Testis (tissue), 3 donors: ENCODE data around the gene PCSK2. TPM values are rescaled to one million over a fixed set of nuclear protein-coding genes. Genes with fewer than 3 reads are reported as not detected.

Experiments used
- DNase-seq: peaks from one replicate; pipeline ENCODE4 v3.0.0-alpha.2; 2019
- H3K27ac ChIP-seq, 2 donors: fragments of 200-600 bp; sonication (generic); one replicate each; pipeline ENCODE4 v1.5.1; 2019
- H3K27me3 ChIP-seq: fragments of 200-600 bp; sonication (generic); one replicate; pipeline ENCODE4 v1.5.1; 2019
- H3K36me3 ChIP-seq: fragments of 200-600 bp; sonication (generic); one replicate; pipeline ENCODE4 v1.5.1; 2017; ENCODE audit warnings: low read depth; ENCODE audit errors: missing control alignments
- H3K4me1 ChIP-seq: fragments of 200-600 bp; sonication (generic); one replicate; pipeline ENCODE4 v1.5.1; 2019
- H3K4me3 ChIP-seq, 2 donors: fragments of 200-600 bp; sonication (generic); one replicate each; pipeline ENCODE4 v1.5.1; 2017 to 2019
- H3K9me3 ChIP-seq: fragments of 200-600 bp; sonication (generic); one replicate; pipeline ENCODE4 v1.5.1; 2017
- POLR2A ChIP-seq: fragments of 450-650 bp; IDR thresholded peaks from one replicate; pipeline ENCODE4 v1.6.1; 2017; ENCODE audit warnings: antibody characterized with exemption, mild to moderate bottlenecking, moderate library complexity
- WGBS, 2 donors: methylation state at CpG; one replicate each; pipeline ENCODE4 v1.1.5; 2018; 5-methylcytosine and 5-hydroxymethylcytosine counted together
- intact Hi-C: fragments of 100-400 bp; cut with DNase I; formaldehyde crosslinking; loops from one replicate; pipeline ENCODE4 v1.15.1; 2023; ENCODE audit warnings: low total_unique reads
- polyA plus RNA-seq: library from polyadenylated mRNA; stranded (reverse); fragments of 350-450 nt; fragmentation: Illumina TruSeq; extraction: RNeasy Lipid Tissue Mini Kit (QIAGEN cat#74804); gene quantifications from one replicate; pipeline ENCODE4 v1.2.3, GENCODE V29; 2014; ENCODE audit warnings: low read depth, low replicate concordance; ENCODE audit not compliant: insufficient read depth
- total RNA-seq, 2 donors: library from RNA; depleted of rRNA; stranded (reverse); fragments of >200 nt; gene quantifications; one replicate each; pipeline ENCODE4 v1.2.3, GENCODE V29; 2016
- TF ChIP-seq, protein P1 (sequence below), 3 experiments: fragments of 450-650 bp in 2 of 3; fragments of 200-600 bp in 1 of 3; sonication (generic) in 1 of 3; IDR thresholded peaks; one replicate each; pipeline ENCODE4 v1.5.1; 2016 to 2019; ENCODE audit warnings: antibody characterized with exemption in 3 of 3, mild to moderate bottlenecking in 2 of 3, moderate library complexity in 1 of 3

PCSK2 gene
- total and polyA plus RNA-seq, 3 donors from 2014 or later, result 5.1 to 40.5 (median 11.7) TPM

DNA sequence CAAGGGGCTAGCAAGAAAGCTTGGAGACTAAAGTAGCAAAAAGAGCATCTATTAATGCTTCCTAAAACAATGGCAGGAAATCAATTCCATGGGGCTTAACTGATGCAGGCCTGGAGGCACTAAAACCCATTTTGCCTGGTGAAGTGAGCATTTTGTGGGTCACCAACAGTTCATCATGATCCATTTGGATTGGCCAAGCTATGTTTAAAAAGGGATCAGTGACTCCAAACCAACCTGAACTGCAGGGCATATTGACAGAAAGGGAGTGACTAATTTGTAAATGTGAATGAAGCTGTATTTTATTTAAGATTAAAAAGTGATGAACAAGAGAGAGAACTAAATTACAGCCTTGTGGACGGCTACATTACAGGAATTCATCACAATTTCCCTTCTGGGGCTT is 132.0 kb downstream of the PCSK2 start:
- no peaks in the 10 kb centered on the region for H3K9me3 ChIP-seq
- H3K4me3 ChIP-seq, result no peak overlapping the region
- WGBS, 2 donors, result 74 to 95% methylated on average over 1 of the region's 1 CpG
- H3K4me1 ChIP-seq, result no peaks in the 10 kb centered on the region
- no peaks in the 10 kb centered on the region for H3K27me3 ChIP-seq
- H3K36me3 ChIP-seq, result no peaks in the 10 kb centered on the region
- intact Hi-C loops, result no loop called here
- TF ChIP-seq POLR2A, result no peak
- TF ChIP-seq, protein P1, sequence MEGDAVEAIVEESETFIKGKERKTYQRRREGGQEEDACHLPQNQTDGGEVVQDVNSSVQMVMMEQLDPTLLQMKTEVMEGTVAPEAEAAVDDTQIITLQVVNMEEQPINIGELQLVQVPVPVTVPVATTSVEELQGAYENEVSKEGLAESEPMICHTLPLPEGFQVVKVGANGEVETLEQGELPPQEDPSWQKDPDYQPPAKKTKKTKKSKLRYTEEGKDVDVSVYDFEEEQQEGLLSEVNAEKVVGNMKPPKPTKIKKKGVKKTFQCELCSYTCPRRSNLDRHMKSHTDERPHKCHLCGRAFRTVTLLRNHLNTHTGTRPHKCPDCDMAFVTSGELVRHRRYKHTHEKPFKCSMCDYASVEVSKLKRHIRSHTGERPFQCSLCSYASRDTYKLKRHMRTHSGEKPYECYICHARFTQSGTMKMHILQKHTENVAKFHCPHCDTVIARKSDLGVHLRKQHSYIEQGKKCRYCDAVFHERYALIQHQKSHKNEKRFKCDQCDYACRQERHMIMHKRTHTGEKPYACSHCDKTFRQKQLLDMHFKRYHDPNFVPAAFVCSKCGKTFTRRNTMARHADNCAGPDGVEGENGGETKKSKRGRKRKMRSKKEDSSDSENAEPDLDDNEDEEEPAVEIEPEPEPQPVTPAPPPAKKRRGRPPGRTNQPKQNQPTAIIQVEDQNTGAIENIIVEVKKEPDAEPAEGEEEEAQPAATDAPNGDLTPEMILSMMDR (IDR thresholded peaks at IDR 0.05), result no peak
- no peak overlapping the region for H3K27ac ChIP-seq
- DNase-seq, result no peak

DNA sequence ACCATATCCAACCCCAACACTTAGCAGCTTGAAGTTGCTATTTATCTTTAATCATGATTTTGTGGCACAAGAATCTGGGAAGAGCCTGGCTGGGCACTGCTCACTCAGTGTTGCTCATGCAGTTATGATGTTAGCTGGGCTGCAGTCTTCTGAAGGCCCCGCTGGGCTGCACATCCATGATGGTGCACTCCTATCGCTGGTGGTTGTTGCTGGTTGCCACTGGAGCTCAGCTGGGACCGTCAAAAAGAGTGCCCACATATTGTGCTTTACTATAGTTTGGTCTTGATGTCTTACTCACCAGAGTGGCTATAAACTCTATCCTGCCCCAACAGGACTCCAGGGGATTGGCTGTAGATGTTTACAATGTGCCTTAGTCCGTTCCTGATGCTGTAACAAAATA is 137.8 kb downstream of the PCSK2 start:
- WGBS, 2 donors, result 88 to 91% methylated on average over 4 of the region's 4 CpGs
- H3K27me3 ChIP-seq, result no peaks in the 10 kb centered on the region

DNA sequence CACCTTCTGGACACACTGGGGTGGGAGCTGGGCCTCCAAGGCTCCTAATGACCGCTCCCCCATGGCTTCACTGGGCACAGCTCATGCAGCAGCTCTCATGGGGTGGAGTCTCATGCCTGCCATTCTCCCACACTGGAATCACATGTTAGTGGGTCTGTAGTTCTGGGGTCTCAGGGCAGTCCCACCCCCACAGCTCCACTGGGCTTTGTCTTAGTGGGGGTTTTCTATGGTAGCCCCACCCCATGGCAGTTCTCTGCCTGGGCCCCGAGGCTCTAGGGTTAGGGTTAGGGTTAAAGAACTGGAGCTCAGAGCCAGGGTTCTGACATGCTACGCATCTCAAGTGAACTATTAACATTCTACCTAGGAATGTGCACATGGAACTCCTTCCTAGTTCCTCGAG is 139.0 kb downstream of the PCSK2 start:
- Histone ChIP-seq H3K27ac (no peak overlapping the region), H3K4me1 (no peaks in the 10 kb centered on the region), H3K4me3 (no peak overlapping the region), H3K27me3 (no peaks in the 10 kb centered on the region), H3K9me3 (no peaks in the 10 kb centered on the region), H3K36me3 (no peaks in the 10 kb centered on the region)
- no peak for DNase-seq
- TF ChIP-seq, protein P1 (IDR thresholded peaks at IDR 0.05), result no peak
- TF ChIP-seq POLR2A, result no peak
- WGBS, 2 donors, result 92 to 97% methylated on average over 4 of the region's 4 CpGs
- intact Hi-C loops, result no loop called here

More for the DNA sequence above, 137.8 kb downstream of the PCSK2 start:
- no peaks in the 10 kb centered on the region for H3K4me1 ChIP-seq
- intact Hi-C loops, result no loop called here
- H3K9me3 ChIP-seq, result no peaks in the 10 kb centered on the region
- H3K4me3 ChIP-seq, result no peak overlapping the region
- no peak for DNase-seq
- TF ChIP-seq, protein P1 (IDR thresholded peaks at IDR 0.05), result no peak
- no peak for TF ChIP-seq POLR2A
- H3K27ac ChIP-seq, result no peak overlapping the region
- no peaks in the 10 kb centered on the region for H3K36me3 ChIP-seq

DNA sequence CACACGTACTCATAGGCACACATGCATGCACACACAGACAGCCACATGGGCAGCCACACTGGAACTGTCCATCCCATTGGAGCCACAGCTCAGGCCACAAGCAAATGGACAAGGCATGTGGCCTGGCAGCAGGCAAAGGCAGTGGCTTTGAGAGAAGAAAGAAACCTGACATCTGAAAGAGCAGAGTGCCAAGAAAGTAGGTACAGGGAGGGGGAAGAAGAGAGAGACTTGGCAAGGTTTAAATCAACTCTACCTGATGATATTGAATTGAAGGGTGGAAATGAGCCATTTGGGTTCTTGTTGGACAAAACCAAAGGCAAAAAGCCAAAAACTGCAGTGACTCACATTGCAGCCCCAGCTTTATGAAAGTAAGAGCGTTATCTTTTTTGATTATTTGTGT is 142.7 kb downstream of the PCSK2 start:
- Histone ChIP-seq H3K9me3 (no peaks in the 10 kb centered on the region), H3K4me3 (no peak overlapping the region), H3K36me3 (no peaks in the 10 kb centered on the region), H3K4me1 (no peaks in the 10 kb centered on the region), H3K27me3 (no peaks in the 10 kb centered on the region), H3K27ac (no peak overlapping the region)
- intact Hi-C loops, result no loop called here
- DNase-seq, result no peak
- 89 to 91% methylated on average over 2 of the region's 2 CpGs for WGBS, 2 donors
- TF ChIP-seq, protein P1 (IDR thresholded peaks at IDR 0.05), result no peak
- no peak for TF ChIP-seq POLR2A

GRCh38 chr20:17372806-17373440 is 146.1 kb downstream of the PCSK2 start:
- intact Hi-C loops, result no loop called here
- WGBS, 2 donors, result 77 to 85% methylated on average over 6 of the region's 6 CpGs
- TF ChIP-seq, protein P1 (IDR thresholded peaks at IDR 0.05), result no peak
- TF ChIP-seq POLR2A, result no peak

More at GRCh38 chr20:17372806-17373440, 146.1 kb downstream of the PCSK2 start:
- Histone ChIP-seq H3K4me1 (no peaks in the 10 kb centered on the region), H3K27ac (no peak overlapping the region), H3K36me3 (no peaks in the 10 kb centered on the region), H3K9me3 (no peaks in the 10 kb centered on the region), H3K4me3 (no peak overlapping the region), H3K27me3 (no peaks in the 10 kb centered on the region)
- DNase-seq, result no peak
